Caco-2 (cell line): Measurements from ENCODE around the gene GADL1. TPM values are rescaled to one million over a fixed set of nuclear protein-coding genes. Genes with fewer than 3 reads are reported as not detected.

Experiments used
- BruUV-seq: library from RNA; stranded (reverse); fragments of 400-500 nt; replicated peaks from 2 replicates; lab custom pipeline; 2021; lab: Mats Ljungman, UMichigan
- CTCF ChIA-PET: fragments of 300-600 bp; sonication (Branson Sonifier 250); formaldehyde crosslinking; loops from one replicate; lab custom pipeline; 2022; ENCODE audit warnings: antibody characterized with exemption; lab: Charles Lee
- POLR2A ChIA-PET: fragments of 300-600 bp; sonication (Branson Sonifier 250); formaldehyde crosslinking; loops from one replicate; lab custom pipeline; 2022; ENCODE audit warnings: antibody characterized with exemption; lab: Charles Lee
- DNase-seq, 2 experiments: peaks; one replicate each; pipeline versions ENCODE4 v3.0.0 to v3.0.0-alpha.2; 2020 to 2022
- H3K27me3 ChIP-seq: replicated peaks from 2 replicates; pipeline ENCODE4 v1.6.0; 2011; ENCODE audit warnings: low read length; ENCODE audit not compliant: control insufficient read depth, insufficient read depth
- H3K36me3 ChIP-seq: 2 replicates; pipeline ENCODE4 v1.5.1; 2011; ENCODE audit warnings: low read length; ENCODE audit not compliant: control insufficient read depth, insufficient read depth
- H3K4me1 ChIP-seq: fragments of 250-450 bp; sonication (Bioruptor Pico); 2 replicates; pipeline ENCODE4 v1.5.1; 2020; ENCODE audit warnings: mild to moderate bottlenecking
- H3K4me3 ChIP-seq: 2 replicates; pipeline ENCODE4 v1.5.1; 2011; ENCODE audit warnings: low read depth, mild to moderate bottlenecking, control low read depth, low read length
- H3K9me3 ChIP-seq: fragments of 250-450 bp; sonication (Bioruptor Pico); 2 replicates; pipeline ENCODE4 v1.5.1; 2020; ENCODE audit warnings: mild to moderate bottlenecking, moderate library complexity
- H3K27ac Mint-ChIP-seq: one replicate; pipeline ENCODE4 v1.8.0; 2022; ENCODE audit warnings: mixed read lengths; ENCODE audit not compliant: unreplicated experiment
- H3K27me3 Mint-ChIP-seq: one replicate; pipeline ENCODE4 v1.8.0; 2022; ENCODE audit warnings: mixed read lengths; ENCODE audit not compliant: insufficient read depth, unreplicated experiment
- H3K36me3 Mint-ChIP-seq: one replicate; pipeline ENCODE4 v1.8.0; 2022; ENCODE audit warnings: mild to moderate bottlenecking, mixed read lengths; ENCODE audit not compliant: insufficient read depth, unreplicated experiment
- H3K4me1 Mint-ChIP-seq: one replicate; pipeline ENCODE4 v1.8.0; 2022; ENCODE audit warnings: low read depth, mixed read lengths; ENCODE audit not compliant: unreplicated experiment
- H3K4me3 Mint-ChIP-seq: one replicate; pipeline ENCODE4 v1.8.0; 2022; ENCODE audit warnings: mild to moderate bottlenecking, moderate library complexity, mixed read lengths; ENCODE audit not compliant: unreplicated experiment
- H3K9me3 Mint-ChIP-seq: one replicate; pipeline ENCODE4 v1.8.0; 2022; ENCODE audit warnings: mixed read lengths; ENCODE audit not compliant: unreplicated experiment
- intact Hi-C: fragments of 100-400 bp; cut with micrococcal nuclease; formaldehyde crosslinking; loops from one replicate; pipeline ENCODE4 v1.10.0; 2022; ENCODE audit not compliant: unreplicated experiment
- total RNA-seq: library from RNA; stranded (reverse); gene quantifications from 2 replicates; pipeline ENCODE4 v1.2.3, GENCODE V29; 2022
- TF ChIP-seq, protein P1 (sequence below), 2 experiments: fragments of 200-600 bp in 1 of 2; IDR thresholded peaks; 1 replicate in 1 of 2; 2 replicates in 1 of 2; pipeline versions ENCODE4 v1.5.1 to v1.8.0; 2011 to 2022; ENCODE audit warnings: antibody characterized with exemption in 1 of 2, control low read depth in 1 of 2, inconsistent platforms in 1 of 2, low read depth in 1 of 2, low read length in 1 of 2, mild to moderate bottlenecking in 1 of 2, moderate library complexity in 1 of 2; ENCODE audit not compliant: insufficient read depth in 1 of 2, severe bottlenecking in 1 of 2, unreplicated experiment in 1 of 2

GADL1 gene
- total RNA-seq, 1 experiment from 2014 or later, result 6.2 TPM

DNA sequence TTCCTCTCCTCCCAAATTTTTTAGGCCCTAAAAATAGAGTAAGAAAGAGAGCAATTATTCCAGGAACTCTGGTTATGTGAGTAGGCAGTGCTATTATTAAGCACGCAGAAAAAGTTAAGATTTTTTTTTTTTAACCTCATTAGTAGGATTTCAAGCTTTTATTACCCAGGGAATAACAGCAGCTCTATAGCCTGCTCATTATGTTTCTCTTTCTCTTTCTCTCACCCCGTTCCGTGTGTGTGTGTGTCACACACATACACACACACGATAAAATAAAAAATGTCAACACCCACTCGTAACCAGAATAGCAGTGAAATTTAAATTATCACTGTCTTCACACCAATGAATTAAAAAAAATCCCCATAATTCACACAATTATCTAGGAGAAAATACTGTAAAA lies 30.3 kb downstream of the GADL1 start:
- ChIA-PET CTCF (no interaction called here), POLR2A (no interaction called here)
- Mint-ChIP-seq H3K9me3 (no peaks in the 10 kb centered on the region), H3K27me3 (no peaks in the 10 kb centered on the region), H3K4me3 (no peak overlapping the region), H3K27ac (no peak overlapping the region), H3K36me3 (no peaks in the 10 kb centered on the region), H3K4me1 (no peaks in the 10 kb centered on the region)
- intact Hi-C loops, result no loop called here
- TF ChIP-seq, protein P1, sequence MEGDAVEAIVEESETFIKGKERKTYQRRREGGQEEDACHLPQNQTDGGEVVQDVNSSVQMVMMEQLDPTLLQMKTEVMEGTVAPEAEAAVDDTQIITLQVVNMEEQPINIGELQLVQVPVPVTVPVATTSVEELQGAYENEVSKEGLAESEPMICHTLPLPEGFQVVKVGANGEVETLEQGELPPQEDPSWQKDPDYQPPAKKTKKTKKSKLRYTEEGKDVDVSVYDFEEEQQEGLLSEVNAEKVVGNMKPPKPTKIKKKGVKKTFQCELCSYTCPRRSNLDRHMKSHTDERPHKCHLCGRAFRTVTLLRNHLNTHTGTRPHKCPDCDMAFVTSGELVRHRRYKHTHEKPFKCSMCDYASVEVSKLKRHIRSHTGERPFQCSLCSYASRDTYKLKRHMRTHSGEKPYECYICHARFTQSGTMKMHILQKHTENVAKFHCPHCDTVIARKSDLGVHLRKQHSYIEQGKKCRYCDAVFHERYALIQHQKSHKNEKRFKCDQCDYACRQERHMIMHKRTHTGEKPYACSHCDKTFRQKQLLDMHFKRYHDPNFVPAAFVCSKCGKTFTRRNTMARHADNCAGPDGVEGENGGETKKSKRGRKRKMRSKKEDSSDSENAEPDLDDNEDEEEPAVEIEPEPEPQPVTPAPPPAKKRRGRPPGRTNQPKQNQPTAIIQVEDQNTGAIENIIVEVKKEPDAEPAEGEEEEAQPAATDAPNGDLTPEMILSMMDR (IDR thresholded peaks at IDR 0.05; ENCODE audit: insufficient read depth in 1 of 2, low read depth in 1 of 2, low read length in 1 of 2, severe bottlenecking in 1 of 2, unreplicated experiment in 1 of 2), result no peak
- no peak overlapping the region for H3K4me3 ChIP-seq
- no peaks in the 10 kb centered on the region; the same call in 1 of the 2 replicates for H3K36me3 ChIP-seq
- H3K9me3 ChIP-seq, result no peaks in the 10 kb centered on the region
- DNase-seq, result no peak
- H3K27me3 ChIP-seq, result no peaks in the 10 kb centered on the region
- 0 out of 2 replicates have a peak, but pooled peaks cover 3% of the 10 kb centered on the region for H3K4me1 ChIP-seq
- no TSS peak for BruUV-seq

DNA sequence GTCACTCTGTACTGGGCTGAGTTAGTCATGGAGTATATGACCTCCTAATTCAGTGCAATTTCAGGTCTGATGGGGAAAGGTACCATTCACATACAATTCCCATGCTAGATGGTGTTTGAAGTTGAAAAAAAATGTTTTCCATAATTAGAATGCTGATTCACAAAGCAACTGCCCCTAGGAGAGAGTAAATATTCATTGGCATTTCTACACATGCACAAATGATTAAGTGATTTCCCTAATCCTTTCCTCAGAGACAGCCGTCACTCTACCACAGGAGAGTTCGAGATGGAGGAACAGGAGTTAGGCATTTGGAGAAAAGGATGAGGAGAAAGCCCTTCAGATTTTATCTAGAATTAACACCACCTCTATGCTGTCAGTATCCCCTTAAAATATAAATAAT lies 32.5 kb downstream of the GADL1 start:
- Mint-ChIP-seq H3K27me3 (peaks cover 2% of the 10 kb centered on the region), H3K36me3 (no peaks in the 10 kb centered on the region), H3K4me3 (no peak overlapping the region), H3K4me1 (no peaks in the 10 kb centered on the region), H3K9me3 (no peaks in the 10 kb centered on the region), H3K27ac (no peak overlapping the region)
- Histone ChIP-seq H3K36me3 (no peaks in the 10 kb centered on the region; the same call in 1 of the 2 replicates), H3K4me1 (0 out of 2 replicates have a peak, but pooled peaks cover 3% of the 10 kb centered on the region), H3K9me3 (no peaks in the 10 kb centered on the region), H3K4me3 (no peak overlapping the region), H3K27me3 (no peaks in the 10 kb centered on the region)
- TF ChIP-seq, protein P1 (IDR thresholded peaks at IDR 0.05; ENCODE audit: insufficient read depth in 1 of 2, low read depth in 1 of 2, low read length in 1 of 2, severe bottlenecking in 1 of 2, unreplicated experiment in 1 of 2), result no peak
- ChIA-PET CTCF (no interaction called here), POLR2A (no interaction called here)
- DNase-seq, result no peak
- BruUV-seq, result no TSS peak
- intact Hi-C loops, result no loop called here

DNA sequence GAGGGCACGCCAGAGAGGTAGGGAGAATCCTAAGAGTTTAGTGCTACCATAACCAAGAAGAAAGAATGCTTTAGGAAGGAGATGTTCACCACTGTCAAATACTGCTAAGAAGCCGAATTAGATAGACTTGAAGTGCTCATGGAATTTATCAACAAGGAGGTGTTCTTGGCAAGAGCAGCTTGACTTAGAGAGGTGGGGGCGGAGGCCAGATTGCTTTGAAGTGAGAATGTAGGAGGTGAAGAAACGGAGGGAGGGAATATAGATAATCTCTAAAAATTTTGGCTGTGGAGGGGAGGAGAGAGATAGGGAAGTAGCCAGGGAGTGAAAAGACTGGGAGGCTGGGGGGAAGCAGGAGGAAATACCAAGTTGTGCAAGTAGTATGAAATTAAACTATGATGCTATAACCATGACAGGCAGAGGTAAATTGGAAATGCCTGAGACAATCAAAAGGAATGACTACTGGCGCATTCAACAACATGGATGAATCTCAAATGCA lies 35.5 kb downstream of the GADL1 start:
- peaks cover 2% of the 10 kb centered on the region for H3K27me3 Mint-ChIP-seq
- no peaks in the 10 kb centered on the region for H3K36me3 Mint-ChIP-seq
- Histone ChIP-seq H3K36me3 (no peaks in the 10 kb centered on the region; the same call in 1 of the 2 replicates), H3K27me3 (no peaks in the 10 kb centered on the region), H3K9me3 (no peaks in the 10 kb centered on the region), H3K4me3 (no peak overlapping the region), H3K4me1 (0 out of 2 replicates have a peak, but pooled peaks cover 3% of the 10 kb centered on the region)
- POLR2A ChIA-PET, result no interaction called here
- no peaks in the 10 kb centered on the region for H3K9me3 Mint-ChIP-seq
- no peak overlapping the region for H3K4me3 Mint-ChIP-seq
- H3K4me1 Mint-ChIP-seq, result no peaks in the 10 kb centered on the region
- no TSS peak for BruUV-seq
- CTCF ChIA-PET, result no interaction called here
- TF ChIP-seq, protein P1 (IDR thresholded peaks at IDR 0.05; ENCODE audit: insufficient read depth in 1 of 2, low read depth in 1 of 2, low read length in 1 of 2, severe bottlenecking in 1 of 2, unreplicated experiment in 1 of 2), result no peak
- intact Hi-C loops, result no loop called here
- H3K27ac Mint-ChIP-seq, result no peak overlapping the region
- no peak for DNase-seq
